Measurements from ENCODE around the gene PHLDB2. TPM values are rescaled to one million over a fixed set of nuclear protein-coding genes. Genes with fewer than 3 reads are reported as not detected.

Gene PHLDB2
- total RNA-seq, 1 donor from 2014 or later, result 59.1 TPM

DNA sequence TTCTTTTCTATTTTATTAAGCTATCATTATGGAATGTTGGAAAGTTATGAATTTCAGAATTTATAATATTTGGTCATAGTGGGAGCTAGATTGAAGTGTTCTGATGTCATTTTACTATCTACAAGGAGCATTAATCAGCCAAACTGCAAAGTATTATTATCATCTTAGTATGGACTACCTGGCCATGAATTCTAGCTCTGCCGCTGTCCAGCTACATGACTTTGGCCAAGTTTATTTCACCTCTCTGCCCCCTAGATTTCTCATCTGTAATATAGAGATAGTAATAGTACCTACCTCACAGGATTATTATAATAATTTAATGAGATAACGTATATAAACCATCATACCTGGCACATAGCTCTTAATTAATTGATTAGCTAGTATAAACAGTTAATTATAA lies 92.0 kb downstream of the PHLDB2 start:
- Mint-ChIP-seq H3K27me3 (no peaks in the 10 kb centered on the region), H3K36me3 (ENCODE audit: insufficient read depth) (peaks cover 6% of the 10 kb centered on the region), H3K4me1 (ENCODE audit: low read depth) (peaks cover 3% of the 10 kb centered on the region), H3K4me3 (ENCODE audit: low read depth) (no peak overlapping the region), H3K27ac (no peak overlapping the region), H3K9me3 (ENCODE audit: low read depth) (no peaks in the 10 kb centered on the region)
- no peak for DNase-seq (ENCODE audit: low spot score, unreplicated experiment)
- no peak for TF ChIP-seq CTCF (IDR thresholded peaks at IDR 0.05; ENCODE audit: unreplicated experiment)

DNA sequence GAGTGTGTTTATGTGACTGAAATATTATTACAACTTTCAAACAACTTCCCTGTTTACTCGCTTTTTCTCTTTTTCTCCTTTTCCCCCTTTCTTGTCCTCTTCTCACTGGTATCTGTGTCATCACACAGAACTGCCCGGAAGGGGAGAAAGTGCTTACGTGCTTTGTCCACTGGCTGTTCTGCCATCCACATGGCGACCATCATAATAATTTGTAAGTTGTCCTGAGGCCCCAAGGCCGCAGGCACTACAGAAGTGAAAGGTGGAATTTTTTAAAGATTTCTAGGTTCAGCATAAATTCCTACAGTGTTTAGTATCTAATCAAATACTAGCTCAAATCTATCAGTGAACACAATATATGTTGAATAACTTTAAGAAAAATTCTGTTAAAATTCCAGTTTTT lies 93.0 kb downstream of the PHLDB2 start:
- Mint-ChIP-seq H3K27ac (no peak overlapping the region), H3K9me3 (ENCODE audit: low read depth) (no peaks in the 10 kb centered on the region), H3K27me3 (no peaks in the 10 kb centered on the region), H3K4me1 (ENCODE audit: low read depth) (peaks cover 6% of the 10 kb centered on the region), H3K4me3 (ENCODE audit: low read depth) (no peak overlapping the region), H3K36me3 (ENCODE audit: insufficient read depth) (peaks cover 9% of the 10 kb centered on the region)
- no peak for DNase-seq (ENCODE audit: low spot score, unreplicated experiment)
- TF ChIP-seq CTCF (IDR thresholded peaks at IDR 0.05; ENCODE audit: unreplicated experiment), result no peak

DNA sequence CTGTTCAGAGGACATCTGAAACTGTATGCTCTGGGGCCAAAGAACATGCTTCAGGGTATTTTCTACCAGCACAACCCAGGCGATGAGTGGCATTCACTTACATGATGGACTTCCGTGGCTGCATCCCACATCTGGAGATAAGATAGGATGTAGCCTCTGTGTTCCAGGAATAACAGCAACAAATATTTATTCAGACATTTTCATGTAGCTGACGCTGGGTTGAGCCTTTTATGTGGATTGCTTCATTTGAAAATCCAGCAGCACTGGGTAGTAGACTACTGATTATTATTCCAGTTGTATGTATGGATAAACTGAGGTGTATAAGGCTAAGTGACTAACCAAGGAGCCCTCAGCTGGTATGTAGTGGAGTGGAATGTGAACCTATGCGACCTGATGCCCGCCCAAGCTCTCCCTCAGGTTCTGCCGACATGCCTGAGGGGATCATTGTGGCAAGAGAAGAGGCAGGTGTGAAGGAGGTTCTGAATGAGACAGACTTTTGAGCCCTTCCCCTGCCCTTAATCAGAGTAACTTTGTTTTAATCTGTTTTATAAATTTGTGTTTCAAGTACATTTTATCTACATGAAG lies 93.9 kb downstream of the PHLDB2 start:
- no peak overlapping the region for H3K4me3 Mint-ChIP-seq (ENCODE audit: low read depth)
- peaks cover 11% of the 10 kb centered on the region for H3K36me3 Mint-ChIP-seq (ENCODE audit: insufficient read depth)
- TF ChIP-seq CTCF (IDR thresholded peaks at IDR 0.05; ENCODE audit: unreplicated experiment), result no peak
- peaks cover 11% of the 10 kb centered on the region for H3K4me1 Mint-ChIP-seq (ENCODE audit: low read depth)
- no peaks in the 10 kb centered on the region for H3K27me3 Mint-ChIP-seq
- H3K27ac Mint-ChIP-seq, result no peak overlapping the region
- no peak for DNase-seq (ENCODE audit: low spot score, unreplicated experiment)
- H3K9me3 Mint-ChIP-seq (ENCODE audit: low read depth), result no peaks in the 10 kb centered on the region

- H3K4me1 Mint-ChIP-seq (ENCODE audit: low read depth), result peaks cover 11% of the 10 kb centered on the region
- DNase-seq (ENCODE audit: low spot score, unreplicated experiment), result no peak
- no peaks in the 10 kb centered on the region for H3K9me3 Mint-ChIP-seq (ENCODE audit: low read depth)
- peaks cover 13% of the 10 kb centered on the region for H3K36me3 Mint-ChIP-seq (ENCODE audit: insufficient read depth)
- no peak overlapping the region for H3K4me3 Mint-ChIP-seq (ENCODE audit: low read depth)
- H3K27me3 Mint-ChIP-seq, result no peaks in the 10 kb centered on the region
- no peak for TF ChIP-seq CTCF (IDR thresholded peaks at IDR 0.05; ENCODE audit: unreplicated experiment)
- no peak overlapping the region for H3K27ac Mint-ChIP-seq
Measured at GRCh38 chr3:111954228-111954990, 95.3 kb downstream of the PHLDB2 start.

- Mint-ChIP-seq H3K36me3 (ENCODE audit: insufficient read depth) (peaks cover 13% of the 10 kb centered on the region), H3K9me3 (ENCODE audit: low read depth) (no peaks in the 10 kb centered on the region), H3K4me3 (ENCODE audit: low read depth) (no peak overlapping the region), H3K27ac (no peak overlapping the region), H3K27me3 (no peaks in the 10 kb centered on the region), H3K4me1 (ENCODE audit: low read depth) (peaks cover 11% of the 10 kb centered on the region)
- no peak for DNase-seq (ENCODE audit: low spot score, unreplicated experiment)
- TF ChIP-seq CTCF (IDR thresholded peaks at IDR 0.05; ENCODE audit: unreplicated experiment), result no peak
Measured at GRCh38 chr3:111955876-111956275, 96.8 kb downstream of the PHLDB2 start.

Data from progenitor cell of endocrine pancreas (in vitro differentiated cells).